Gastrocnemius medialis (tissue), 4 donors: ENCODE measurements around the gene ARG2.

Experiments
- CTCF ChIP-seq, 5 experiments: fragments of 450-650 bp in 3 of 5; fragments of 200-600 bp in 2 of 5; sonication (generic) in 2 of 5; IDR thresholded peaks in 4 of 5; conservative IDR thresholded peaks in 1 of 5; 1 replicate in 4 of 5; 2 replicates in 1 of 5; pipeline ENCODE4 v1.5.1; 2016 to 2019; ENCODE audit warnings: antibody characterized with exemption in 5 of 5, mild to moderate bottlenecking in 3 of 5, moderate library complexity in 3 of 5
- POLR2A ChIP-seq, 2 donors: fragments of 450-650 bp; IDR thresholded peaks; one replicate each; pipeline ENCODE4 v1.6.1; 2017; ENCODE audit warnings: antibody characterized with exemption in 2 of 2, mild to moderate bottlenecking in 2 of 2, moderate library complexity in 2 of 2

DNA sequence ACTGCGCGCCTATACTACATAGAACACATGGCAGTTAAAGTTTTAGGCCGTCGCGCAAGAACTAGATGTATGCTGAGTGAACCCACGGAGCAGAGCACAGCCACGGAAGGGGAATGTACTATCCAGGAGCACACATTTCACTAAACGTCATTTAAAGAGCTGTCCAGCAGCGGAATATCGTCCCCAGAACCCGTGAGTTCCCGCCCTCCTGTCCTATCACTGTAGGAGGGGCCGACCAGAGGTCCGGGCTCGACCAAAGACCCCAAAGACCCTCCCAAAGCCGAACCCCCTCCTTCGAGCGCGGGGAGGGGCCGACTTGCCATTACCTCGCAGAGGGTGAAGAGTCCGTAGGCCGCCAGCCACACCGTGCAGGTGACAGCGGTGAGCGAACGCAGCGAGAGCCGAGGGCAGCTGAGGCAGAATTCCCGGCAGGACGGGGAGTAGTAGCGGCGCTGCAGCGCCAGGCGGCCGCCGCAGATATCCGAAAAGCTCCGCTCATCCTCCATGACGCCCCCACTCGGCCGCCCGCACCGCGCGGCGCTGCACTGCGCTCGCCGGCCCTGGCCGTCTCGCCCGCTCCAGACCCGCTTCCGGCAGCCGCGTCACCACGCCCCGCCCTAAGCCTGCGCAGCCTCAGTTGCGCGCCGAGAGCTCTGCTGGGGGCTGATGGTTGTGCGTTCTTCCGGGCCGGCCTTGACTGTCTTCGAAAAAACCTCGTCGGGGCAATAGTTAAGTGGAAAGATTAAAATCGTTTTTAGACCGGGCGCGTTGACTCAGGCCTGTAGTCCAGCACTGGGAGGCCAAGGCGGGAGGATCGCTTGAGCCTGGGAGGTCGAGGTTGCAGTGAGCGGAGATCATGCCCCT is 19.8 kb upstream of the ARG2 start, which contains the start of gene PIGH:
- TF ChIP-seq CTCF (IDR thresholded peaks at IDR 0.05 in 4 of 5, conservative IDR thresholded peaks at IDR 0.05 in 1 of 5) (peak; percentile 58 to 70 (median 67)), POLR2A (IDR thresholded peaks at IDR 0.05) (peak; percentile 85 to 86)
